ENCODE results near the gene SLC22A23.

GRCh38 chr6:3456898-3457709, at the start of gene SLC22A23:
- TF ChIP-seq POLR2A (IDR thresholded peaks at IDR 0.05; ENCODE audit: low read depth, low read length) (no peak), POLR2AphosphoS5 (IDR thresholded peaks at IDR 0.05; ENCODE audit: low read depth, low read length) (no peak)

Data from GM12892 (cell line).